Measurements from ENCODE around the gene SCN5A. TPM values are rescaled to one million over a fixed set of nuclear protein-coding genes. Genes with fewer than 3 reads are reported as not detected.
A peak's percentile ranks its signal among the peaks of the same experiment; 100 is the strongest.

SCN5A gene
- total RNA-seq, 1 donor from 2014 or later, result 1.4 TPM

DNA sequence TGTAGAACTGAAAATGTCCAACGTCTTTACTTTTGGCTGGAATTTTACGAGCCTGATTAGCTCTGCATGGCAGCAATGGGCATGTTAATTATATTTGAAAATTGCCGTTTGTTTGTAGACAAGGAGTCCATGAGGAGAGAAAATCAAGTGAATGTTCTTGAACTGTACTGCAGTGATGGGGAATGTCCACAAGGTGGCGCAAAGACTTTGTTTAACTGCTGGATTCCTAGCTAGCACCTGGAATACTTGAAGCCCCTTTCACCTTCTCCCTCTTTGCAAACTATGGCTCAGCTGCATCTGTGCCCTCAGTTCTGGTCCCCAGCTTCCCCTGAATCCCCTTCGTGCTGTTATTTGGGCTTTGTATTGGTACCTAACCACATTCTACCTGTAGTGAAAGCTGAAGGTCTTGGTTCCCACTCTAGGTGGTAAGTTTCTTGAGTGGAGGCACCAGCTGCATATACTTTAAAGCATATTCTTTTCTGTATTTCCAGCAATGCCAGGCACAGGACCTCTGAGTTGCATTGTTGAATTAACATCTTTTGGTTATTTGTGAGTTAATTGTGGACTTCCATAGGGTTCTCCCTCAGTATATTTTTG lies 128.0 kb downstream of the SCN5A start:
- Mint-ChIP-seq H3K27ac (no peak overlapping the region), H3K36me3 (peaks cover 35% of the 10 kb centered on the region), H3K4me3 (no peak overlapping the region), H3K4me1 (no peaks in the 10 kb centered on the region), H3K27me3 (ENCODE audit: low read depth) (no peaks in the 10 kb centered on the region), H3K9me3 (no peaks in the 10 kb centered on the region)
- TF ChIP-seq CTCF (IDR thresholded peaks at IDR 0.05; ENCODE audit: unreplicated experiment), result peak; percentile 97
- DNase-seq (ENCODE audit: low spot score in 2 of 2, unreplicated experiment in 2 of 2), result peak in 1 of 2 experiments; percentile 73

DNA sequence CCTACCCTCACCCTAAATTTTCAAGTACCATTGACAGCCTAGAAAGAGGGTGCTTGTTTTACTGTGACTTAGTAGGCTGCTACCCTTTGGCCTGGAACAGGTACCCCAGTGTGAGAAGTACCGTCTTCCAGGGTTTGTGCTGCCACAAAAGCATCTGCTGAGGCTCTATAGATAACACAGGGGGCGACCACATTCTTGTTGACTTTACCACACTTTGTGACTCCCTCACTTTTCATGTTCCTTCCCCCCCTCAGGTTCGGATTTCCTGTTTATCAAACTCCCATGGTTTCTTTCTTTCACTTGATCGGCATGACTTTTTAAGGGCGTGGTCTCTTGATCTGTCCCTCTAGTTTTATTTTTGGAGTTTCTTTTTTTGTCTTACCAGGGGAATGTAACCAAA lies 129.8 kb downstream of the SCN5A start:
- Mint-ChIP-seq H3K27me3 (ENCODE audit: low read depth) (no peaks in the 10 kb centered on the region), H3K4me1 (no peaks in the 10 kb centered on the region), H3K9me3 (no peaks in the 10 kb centered on the region), H3K27ac (no peak overlapping the region), H3K4me3 (no peak overlapping the region), H3K36me3 (peaks cover 24% of the 10 kb centered on the region)
- TF ChIP-seq CTCF (IDR thresholded peaks at IDR 0.05; ENCODE audit: unreplicated experiment), result no peak
- DNase-seq (ENCODE audit: low spot score in 2 of 2, unreplicated experiment in 2 of 2), result no peak

DNA sequence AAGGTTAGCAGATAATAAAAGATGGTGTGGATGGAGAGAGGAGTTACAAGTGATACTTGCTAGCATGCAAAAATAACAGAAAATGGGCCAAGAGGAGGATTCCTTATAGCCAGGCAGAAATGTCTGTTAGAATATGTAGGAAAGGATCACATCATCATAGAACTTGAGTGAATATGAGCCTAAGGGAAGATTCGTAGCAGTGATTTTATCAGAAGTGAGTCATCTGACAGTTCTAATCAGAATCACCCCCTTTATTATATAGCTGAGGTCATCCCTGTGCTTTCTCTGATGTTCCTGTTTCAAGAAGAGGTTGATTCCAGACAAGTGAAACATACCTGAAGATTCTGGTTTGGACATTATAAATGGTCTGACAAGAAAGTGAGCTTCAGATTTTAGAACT lies 130.5 kb downstream of the SCN5A start:
- no peak for DNase-seq (ENCODE audit: low spot score in 2 of 2, unreplicated experiment in 2 of 2)
- no peak overlapping the region for H3K27ac Mint-ChIP-seq
- H3K4me1 Mint-ChIP-seq, result no peaks in the 10 kb centered on the region
- no peaks in the 10 kb centered on the region for H3K9me3 Mint-ChIP-seq
- H3K36me3 Mint-ChIP-seq, result peaks cover 25% of the 10 kb centered on the region
- no peak overlapping the region for H3K4me3 Mint-ChIP-seq
- no peaks in the 10 kb centered on the region for H3K27me3 Mint-ChIP-seq (ENCODE audit: low read depth)
- no peak for TF ChIP-seq CTCF (IDR thresholded peaks at IDR 0.05; ENCODE audit: unreplicated experiment)

GRCh38 chr3:38516669-38517068 lies 132.8 kb downstream of the SCN5A start:
- no peaks in the 10 kb centered on the region for H3K9me3 Mint-ChIP-seq
- DNase-seq (ENCODE audit: low spot score in 2 of 2, unreplicated experiment in 2 of 2), result no peak
- no peak for TF ChIP-seq CTCF (IDR thresholded peaks at IDR 0.05; ENCODE audit: unreplicated experiment)
- H3K27ac Mint-ChIP-seq, result no peak overlapping the region
- no peak overlapping the region for H3K4me3 Mint-ChIP-seq
- H3K4me1 Mint-ChIP-seq, result no peaks in the 10 kb centered on the region
- peaks cover 25% of the 10 kb centered on the region for H3K36me3 Mint-ChIP-seq
- no peaks in the 10 kb centered on the region for H3K27me3 Mint-ChIP-seq (ENCODE audit: low read depth)

GRCh38 chr3:38515367-38515766 lies 134.1 kb downstream of the SCN5A start:
- TF ChIP-seq CTCF (IDR thresholded peaks at IDR 0.05; ENCODE audit: unreplicated experiment), result no peak
- peaks cover 25% of the 10 kb centered on the region for H3K36me3 Mint-ChIP-seq
- H3K4me1 Mint-ChIP-seq, result no peaks in the 10 kb centered on the region
- H3K27ac Mint-ChIP-seq, result no peak overlapping the region
- H3K9me3 Mint-ChIP-seq, result no peaks in the 10 kb centered on the region
- no peak overlapping the region for H3K4me3 Mint-ChIP-seq
- DNase-seq (ENCODE audit: low spot score in 2 of 2, unreplicated experiment in 2 of 2), result no peak
- no peaks in the 10 kb centered on the region for H3K27me3 Mint-ChIP-seq (ENCODE audit: low read depth)

GRCh38 chr3:38511546-38511945 lies 137.9 kb downstream of the SCN5A start:
- Mint-ChIP-seq H3K9me3 (no peaks in the 10 kb centered on the region), H3K27me3 (ENCODE audit: low read depth) (no peaks in the 10 kb centered on the region), H3K36me3 (peaks cover 24% of the 10 kb centered on the region), H3K4me3 (no peak overlapping the region), H3K27ac (no peak overlapping the region), H3K4me1 (no peaks in the 10 kb centered on the region)
- no peak for DNase-seq (ENCODE audit: low spot score in 2 of 2, unreplicated experiment in 2 of 2)
- TF ChIP-seq CTCF (IDR thresholded peaks at IDR 0.05; ENCODE audit: unreplicated experiment), result no peak

All from mesothelial cell of epicardium (in vitro differentiated cells).